Neural cell (in vitro differentiated cells): Measurements from ENCODE around the gene CSMD2. TPM values are rescaled to one million over a fixed set of nuclear protein-coding genes. Genes with fewer than 3 reads are reported as not detected.

Experiments
- H2AFZ ChIP-seq: fragments of 200-600, 300-800 bp; sonication (generic), shearing (Covaris generic); 2 replicates; pipeline ENCODE4 v1.6.0; 2014; ENCODE audit warnings: low read depth, mild to moderate bottlenecking, antibody characterized with exemption, low read length, moderate library complexity
- H3F3A ChIP-seq: fragments of 200-600 bp; shearing (Covaris generic); 2 replicates; pipeline ENCODE4 v1.6.1; 2016; ENCODE audit warnings: mild to moderate bottlenecking, moderate library complexity, mixed read lengths, antibody characterized with exemption, low read length; ENCODE audit not compliant: insufficient read depth, poor library complexity, severe bottlenecking
- H3K27ac ChIP-seq: fragments of 200-600, 300-800 bp; sonication (generic), shearing (Covaris generic); 2 replicates; pipeline ENCODE4 v1.5.1; 2014; ENCODE audit warnings: mild to moderate bottlenecking, low read length, moderate library complexity
- H3K27me3 ChIP-seq: fragments of 300-800, 200-600 bp; sonication (generic), shearing (Covaris generic); 2 replicates; pipeline ENCODE4 v1.6.0; 2014; ENCODE audit warnings: mild to moderate bottlenecking, low read depth, low read length, moderate library complexity; ENCODE audit not compliant: insufficient read depth
- H3K36me3 ChIP-seq: fragments of 300-800, 200-600 bp; sonication (generic), shearing (Covaris generic); 2 replicates; pipeline ENCODE4 v1.5.1; 2014; ENCODE audit warnings: mild to moderate bottlenecking, antibody characterized with exemption, low read length, moderate library complexity; ENCODE audit not compliant: insufficient read depth
- H3K4me2 ChIP-seq: fragments of 300-800, 200-600 bp; sonication (generic), shearing (Covaris generic); 2 replicates; pipeline ENCODE4 v1.6.0; 2014; ENCODE audit warnings: mild to moderate bottlenecking, low read length
- H3K4me3 ChIP-seq: fragments of 300-800, 200-600 bp; sonication (generic), shearing (Covaris generic); 2 replicates; pipeline ENCODE4 v1.5.1; 2014; ENCODE audit warnings: mild to moderate bottlenecking, low read length, moderate library complexity
- H3K79me2 ChIP-seq: fragments of 200-600 bp; shearing (Covaris generic); replicated peaks from 2 replicates; pipeline ENCODE4 v1.6.0; 2014; ENCODE audit warnings: mild to moderate bottlenecking, low read length, moderate library complexity; ENCODE audit not compliant: insufficient read depth
- H3K9ac ChIP-seq: fragments of 300-800, 200-600 bp; sonication (generic), shearing (Covaris generic); 2 replicates; pipeline ENCODE4 v1.6.1; 2016; ENCODE audit warnings: mild to moderate bottlenecking, low read length, mixed read lengths
- H3K9me2 ChIP-seq: fragments of 200-600 bp; shearing (Covaris generic); 2 replicates; pipeline ENCODE4 v1.6.1; 2016; ENCODE audit warnings: mild to moderate bottlenecking, low read length, mixed read lengths; ENCODE audit not compliant: insufficient read depth
- H3K9me3 ChIP-seq: fragments of 200-600, 300-800 bp; sonication (generic), shearing (Covaris generic); 2 replicates; pipeline ENCODE4 v1.6.1; 2016; ENCODE audit warnings: mild to moderate bottlenecking, mixed run types, low read length, moderate library complexity, mixed read lengths
- H4K20me1 ChIP-seq: fragments of 200-600 bp; shearing (Covaris generic); 2 replicates; pipeline ENCODE4 v1.6.1; 2016; ENCODE audit warnings: mild to moderate bottlenecking, mixed run types; ENCODE audit not compliant: insufficient read depth
- CTCF ChIP-seq: fragments of 450-650 bp; IDR thresholded peaks from 2 replicates; pipeline ENCODE4 v1.5.1; 2014; ENCODE audit warnings: antibody characterized with exemption, mild to moderate bottlenecking, moderate library complexity; ENCODE audit not compliant: poor library complexity, severe bottlenecking
- EP300 ChIP-seq: fragments of 450-650 bp; conservative IDR thresholded peaks from 2 replicates; pipeline ENCODE4 v1.6.1; 2014; ENCODE audit warnings: antibody characterized with exemption, mild to moderate bottlenecking, moderate library complexity; ENCODE audit not compliant: poor library complexity, severe bottlenecking
- EZH2 ChIP-seq: fragments of 200-600, 300-800 bp; shearing (Covaris generic), sonication (generic); IDR thresholded peaks from 2 replicates; pipeline ENCODE4 v1.6.1; 2014; ENCODE audit warnings: antibody characterized with exemption, low read length, borderline replicate concordance, mild to moderate bottlenecking; ENCODE audit not compliant: insufficient read depth, poor library complexity, severe bottlenecking
- MXI1 ChIP-seq: fragments of 450-650 bp; conservative IDR thresholded peaks from 2 replicates; pipeline ENCODE4 v1.6.1; 2014; ENCODE audit warnings: antibody characterized with exemption, mild to moderate bottlenecking; ENCODE audit not compliant: poor library complexity, severe bottlenecking
- POLR2AphosphoS5 ChIP-seq: IDR thresholded peaks from 2 replicates; pipeline ENCODE4 v1.6.1; 2012
- RAD21 ChIP-seq: fragments of 450-650 bp; conservative IDR thresholded peaks from 2 replicates; pipeline ENCODE4 v1.6.1; 2014; ENCODE audit warnings: antibody characterized with exemption, mild to moderate bottlenecking, moderate library complexity
- SMC3 ChIP-seq: fragments of 450-650 bp; conservative IDR thresholded peaks from 2 replicates; pipeline ENCODE4 v1.6.1; 2014; ENCODE audit warnings: antibody characterized with exemption, mild to moderate bottlenecking, moderate library complexity; ENCODE audit not compliant: poor library complexity
- TAF1 ChIP-seq: IDR thresholded peaks from 2 replicates; pipeline ENCODE4 v1.6.1; 2012; ENCODE audit warnings: low read depth
- polyA plus RNA-seq: library from polyadenylated mRNA; depleted of rRNA; stranded (reverse); fragments of >200 nt; gene quantifications from 2 replicates; pipeline ENCODE4 v1.2.3, GENCODE V29; 2014
- TF ChIP-seq, protein P1 (sequence below): IDR thresholded peaks from 2 replicates; pipeline ENCODE4 v1.6.1; 2012; ENCODE audit warnings: borderline replicate concordance

CSMD2 gene
- polyA plus RNA-seq, 1 donor from 2014 or later, result 9.6 TPM

DNA sequence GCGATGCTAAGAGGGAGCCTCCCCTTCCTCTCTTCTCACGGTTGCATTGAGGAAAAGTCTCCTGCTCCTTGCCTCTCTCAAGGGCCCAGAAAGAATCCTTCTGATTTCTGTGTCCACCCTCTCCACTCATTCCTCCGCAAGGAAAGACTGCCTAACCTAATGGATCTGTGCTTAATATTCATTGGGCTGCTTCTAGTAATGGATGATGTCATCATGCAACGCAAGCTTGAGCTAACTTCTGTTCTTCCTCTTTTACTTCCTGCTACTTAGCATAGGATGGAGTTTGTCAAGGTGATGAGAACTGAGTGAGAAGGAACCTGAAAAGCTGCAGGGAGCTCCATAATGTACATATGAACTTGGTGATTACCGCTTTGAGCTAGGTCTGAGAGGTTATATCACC is 336.4 kb downstream of the CSMD2 start:
- no peak overlapping the region for H3K9ac ChIP-seq
- H3K79me2 ChIP-seq, result no peaks in the 10 kb centered on the region
- no peaks in the 10 kb centered on the region for H3K9me3 ChIP-seq
- H3K4me2 ChIP-seq, result no peak overlapping the region
- TF ChIP-seq CTCF (no peak), EZH2 (no peak), TAF1 (no peak), RAD21 (no peak), MXI1 (no peak), EP300 (no peak), SMC3 (no peak), POLR2AphosphoS5 (no peak)
- no peaks in the 10 kb centered on the region for H4K20me1 ChIP-seq
- no peaks in the 10 kb centered on the region for H3F3A ChIP-seq
- H3K27ac ChIP-seq, result no peak overlapping the region
- no peaks in the 10 kb centered on the region for H3K27me3 ChIP-seq
- H2AFZ ChIP-seq, result no peak overlapping the region
- no peaks in the 10 kb centered on the region for H3K9me2 ChIP-seq
- H3K4me3 ChIP-seq, result no peak overlapping the region
- no peaks in the 10 kb centered on the region for H3K36me3 ChIP-seq

DNA sequence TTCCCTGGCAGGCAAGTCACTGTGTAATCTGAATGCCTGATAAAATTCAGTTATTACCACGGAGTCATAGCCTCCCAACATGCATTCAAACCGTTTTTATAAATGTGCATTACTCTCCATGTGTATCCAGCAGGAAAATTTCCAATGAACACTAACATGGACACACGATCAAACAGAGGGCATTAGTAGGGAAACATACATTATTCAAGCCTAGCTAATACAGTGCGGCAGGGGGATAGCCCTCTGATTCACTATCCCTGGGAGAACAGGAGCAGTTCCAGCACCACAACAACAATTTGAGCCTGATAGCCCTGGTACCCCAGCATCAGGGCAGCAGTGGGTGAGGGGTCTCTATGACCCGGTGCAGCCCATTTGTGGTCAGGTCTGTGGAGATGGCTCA is 337.0 kb downstream of the CSMD2 start:
- Histone ChIP-seq H3F3A (no peaks in the 10 kb centered on the region), H3K79me2 (no peaks in the 10 kb centered on the region), H3K9me3 (no peaks in the 10 kb centered on the region), H3K9ac (no peak overlapping the region), H3K27ac (no peak overlapping the region), H3K4me3 (no peak overlapping the region), H3K36me3 (no peaks in the 10 kb centered on the region), H4K20me1 (no peaks in the 10 kb centered on the region), H3K4me2 (no peak overlapping the region), H3K9me2 (no peaks in the 10 kb centered on the region), H2AFZ (no peak overlapping the region), H3K27me3 (no peaks in the 10 kb centered on the region)
- TF ChIP-seq EP300 (no peak), MXI1 (no peak)

- no peak overlapping the region for H3K9ac ChIP-seq
- no peak overlapping the region for H3K4me3 ChIP-seq
Measured at GRCh38 chr1:33826711-33827110, 338.3 kb downstream of the CSMD2 start.

More at GRCh38 chr1:33826711-33827110, 338.3 kb downstream of the CSMD2 start:
- no peaks in the 10 kb centered on the region for H4K20me1 ChIP-seq
- H3K27ac ChIP-seq, result no peak overlapping the region
- no peak overlapping the region for H2AFZ ChIP-seq
- TF ChIP-seq CTCF (no peak), RAD21 (no peak), POLR2AphosphoS5 (no peak), SMC3 (no peak), EP300 (no peak), EZH2 (no peak), MXI1 (no peak), TAF1 (no peak)
- TF ChIP-seq, protein P1, sequence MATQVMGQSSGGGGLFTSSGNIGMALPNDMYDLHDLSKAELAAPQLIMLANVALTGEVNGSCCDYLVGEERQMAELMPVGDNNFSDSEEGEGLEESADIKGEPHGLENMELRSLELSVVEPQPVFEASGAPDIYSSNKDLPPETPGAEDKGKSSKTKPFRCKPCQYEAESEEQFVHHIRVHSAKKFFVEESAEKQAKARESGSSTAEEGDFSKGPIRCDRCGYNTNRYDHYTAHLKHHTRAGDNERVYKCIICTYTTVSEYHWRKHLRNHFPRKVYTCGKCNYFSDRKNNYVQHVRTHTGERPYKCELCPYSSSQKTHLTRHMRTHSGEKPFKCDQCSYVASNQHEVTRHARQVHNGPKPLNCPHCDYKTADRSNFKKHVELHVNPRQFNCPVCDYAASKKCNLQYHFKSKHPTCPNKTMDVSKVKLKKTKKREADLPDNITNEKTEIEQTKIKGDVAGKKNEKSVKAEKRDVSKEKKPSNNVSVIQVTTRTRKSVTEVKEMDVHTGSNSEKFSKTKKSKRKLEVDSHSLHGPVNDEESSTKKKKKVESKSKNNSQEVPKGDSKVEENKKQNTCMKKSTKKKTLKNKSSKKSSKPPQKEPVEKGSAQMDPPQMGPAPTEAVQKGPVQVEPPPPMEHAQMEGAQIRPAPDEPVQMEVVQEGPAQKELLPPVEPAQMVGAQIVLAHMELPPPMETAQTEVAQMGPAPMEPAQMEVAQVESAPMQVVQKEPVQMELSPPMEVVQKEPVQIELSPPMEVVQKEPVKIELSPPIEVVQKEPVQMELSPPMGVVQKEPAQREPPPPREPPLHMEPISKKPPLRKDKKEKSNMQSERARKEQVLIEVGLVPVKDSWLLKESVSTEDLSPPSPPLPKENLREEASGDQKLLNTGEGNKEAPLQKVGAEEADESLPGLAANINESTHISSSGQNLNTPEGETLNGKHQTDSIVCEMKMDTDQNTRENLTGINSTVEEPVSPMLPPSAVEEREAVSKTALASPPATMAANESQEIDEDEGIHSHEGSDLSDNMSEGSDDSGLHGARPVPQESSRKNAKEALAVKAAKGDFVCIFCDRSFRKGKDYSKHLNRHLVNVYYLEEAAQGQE, result no peak
- no peaks in the 10 kb centered on the region for H3K79me2 ChIP-seq
- H3K9me3 ChIP-seq, result no peaks in the 10 kb centered on the region
- no peaks in the 10 kb centered on the region for H3F3A ChIP-seq
- no peaks in the 10 kb centered on the region for H3K36me3 ChIP-seq
- no peaks in the 10 kb centered on the region for H3K27me3 ChIP-seq
- no peaks in the 10 kb centered on the region for H3K9me2 ChIP-seq
- no peak overlapping the region for H3K4me2 ChIP-seq
